MM.1S (cell line): ENCODE results near the gene PLCB1.

Experiments
- DNase-seq: peaks from one replicate; pipeline ENCODE4 v3.0.0-alpha.2; 2015
- H2AFZ ChIP-seq: fragments of 300-600 bp; sonication (generic); 2 replicates; pipeline ENCODE4 v1.6.0; 2016; ENCODE audit warnings: antibody characterized with exemption, low read length
- H3F3A ChIP-seq: fragments of 300-600 bp; sonication (generic); 2 replicates; pipeline ENCODE4 v1.6.1; 2016; ENCODE audit warnings: mild to moderate bottlenecking, antibody characterized with exemption, low read length, moderate library complexity, mixed read lengths; ENCODE audit not compliant: insufficient read depth
- H3K27ac ChIP-seq: fragments of 300-600 bp; sonication (generic); 2 replicates; pipeline ENCODE4 v1.5.1; 2016; ENCODE audit warnings: mild to moderate bottlenecking, low read length
- H3K27me3 ChIP-seq: fragments of 300-600 bp; sonication (generic); replicated peaks from 2 replicates; pipeline ENCODE4 v1.6.0; 2016; ENCODE audit warnings: low read length; ENCODE audit not compliant: insufficient read depth
- H3K36me3 ChIP-seq: fragments of 300-600 bp; sonication (generic); replicated peaks from 2 replicates; pipeline ENCODE4 v1.6.1; 2016; ENCODE audit warnings: mild to moderate bottlenecking, low read length, mixed read lengths; ENCODE audit not compliant: insufficient read depth
- H3K4me1 ChIP-seq: fragments of 300-600 bp; sonication (generic); 2 replicates; pipeline ENCODE4 v1.6.1; 2016; ENCODE audit warnings: low read length, mixed read lengths
- H3K4me2 ChIP-seq: fragments of 300-600 bp; sonication (generic); 2 replicates; pipeline ENCODE4 v1.6.0; 2016; ENCODE audit warnings: low read depth, low read length
- H3K4me3 ChIP-seq: fragments of 300-600 bp; sonication (generic); 2 replicates; pipeline ENCODE4 v1.5.1; 2016; ENCODE audit warnings: low read length, mixed read lengths
- H3K79me2 ChIP-seq: fragments of 300-600 bp; sonication (generic); 2 replicates; pipeline ENCODE4 v1.6.1; 2016; ENCODE audit warnings: mixed run types, low read length, mixed read lengths
- H3K9ac ChIP-seq: fragments of 300-600 bp; sonication (generic); 2 replicates; pipeline ENCODE4 v1.6.1; 2016; ENCODE audit warnings: low read length, mixed read lengths
- H3K9me2 ChIP-seq: fragments of 300-600 bp; sonication (generic); replicated peaks from 2 replicates; pipeline ENCODE4 v1.6.1; 2016; ENCODE audit warnings: mild to moderate bottlenecking, low read length, mixed read lengths; ENCODE audit not compliant: insufficient read depth
- H3K9me3 ChIP-seq: fragments of 300-600 bp; sonication (generic); replicated peaks from 2 replicates; pipeline ENCODE4 v1.6.1; 2016; ENCODE audit warnings: mild to moderate bottlenecking, low read length, mixed read lengths; ENCODE audit not compliant: insufficient read depth
- H4K20me1 ChIP-seq: fragments of 300-600 bp; sonication (generic); 2 replicates; pipeline ENCODE4 v1.6.1; 2016; ENCODE audit warnings: mild to moderate bottlenecking, low read length, moderate library complexity, mixed read lengths; ENCODE audit not compliant: insufficient read depth
- CTCF ChIP-seq: fragments of 300-600 bp; sonication (generic); IDR thresholded peaks from 2 replicates; pipeline ENCODE4 v1.5.1; 2016; ENCODE audit warnings: antibody characterized with exemption, low read length, mixed read lengths
- EZH2 ChIP-seq: fragments of 300-600 bp; sonication (generic); optimal IDR thresholded peaks from 2 replicates; pipeline ENCODE3; 2017; ENCODE audit warnings: low read depth, mild to moderate bottlenecking, antibody characterized with exemption, low read length, mixed read lengths
- EZH2phosphoT487 ChIP-seq: fragments of 300-600 bp; sonication (generic); IDR thresholded peaks from 2 replicates; pipeline ENCODE4 v1.6.1; 2018; ENCODE audit warnings: antibody characterized with exemption, low read length

The PLCB1 gene

GRCh38 chr20:8126841-8127378 is 5.2 kb upstream of the PLCB1 start:
- Histone ChIP-seq H3K79me2 (no peaks in the 10 kb centered on the region), H3K9me3 (no peaks in the 10 kb centered on the region), H3K4me1 (peaks cover 22% of the 10 kb centered on the region), H3K4me3 (no peak overlapping the region), H3K27me3 (0 out of 2 replicates have a peak, but pooled peaks cover 3% of the 10 kb centered on the region), H2AFZ (no peak overlapping the region), H3K27ac (no peak overlapping the region), H3K9ac (no peak overlapping the region), H3K9me2 (no peaks in the 10 kb centered on the region), H3F3A (peaks cover 5% of the 10 kb centered on the region; the same call in 1 of the 2 replicates), H3K4me2 (no peak overlapping the region), H3K36me3 (no peaks in the 10 kb centered on the region), H4K20me1 (no peaks in the 10 kb centered on the region)
- TF ChIP-seq CTCF (no peak), EZH2phosphoT487 (no peak), EZH2 (no peak)
- no peak for DNase-seq

- peak; percentile 59 for DNase-seq
- Histone ChIP-seq H4K20me1 (no peaks in the 10 kb centered on the region), H3K4me3 (no peak overlapping the region; the same call in 1 of the 2 replicates), H2AFZ (no peak overlapping the region), H3F3A (peaks cover 5% of the 10 kb centered on the region; the same call in 1 of the 2 replicates), H3K4me2 (peak overlapping the region; percentile 44), H3K27ac (no peak overlapping the region), H3K4me1 (peaks cover 22% of the 10 kb centered on the region), H3K9ac (no peak overlapping the region), H3K9me3 (no peaks in the 10 kb centered on the region), H3K36me3 (no peaks in the 10 kb centered on the region), H3K79me2 (no peaks in the 10 kb centered on the region), H3K9me2 (no peaks in the 10 kb centered on the region), H3K27me3 (0 out of 2 replicates have a peak, but pooled peaks cover 3% of the 10 kb centered on the region)
- TF ChIP-seq CTCF (no peak), EZH2phosphoT487 (no peak), EZH2 (no peak)
These were observed 4.4 kb upstream of the PLCB1 start for GRCh38 chr20:8127553-8128255.

GRCh38 chr20:8128291-8129060 is 3.6 kb upstream of the PLCB1 start:
- Histone ChIP-seq H3K4me1 (peaks cover 22% of the 10 kb centered on the region), H3K4me2 (peak overlapping the region; percentile 44), H3K27ac (no peak overlapping the region), H3K9ac (no peak overlapping the region), H3K4me3 (no peak overlapping the region; the same call in 1 of the 2 replicates), H3K27me3 (0 out of 2 replicates have a peak, but pooled peaks cover 3% of the 10 kb centered on the region), H2AFZ (no peak overlapping the region), H4K20me1 (no peaks in the 10 kb centered on the region), H3K79me2 (peaks cover 7% of the 10 kb centered on the region; the same call in 1 of the 2 replicates), H3K9me2 (no peaks in the 10 kb centered on the region), H3F3A (peaks cover 5% of the 10 kb centered on the region; the same call in 1 of the 2 replicates), H3K9me3 (no peaks in the 10 kb centered on the region), H3K36me3 (no peaks in the 10 kb centered on the region)
- TF ChIP-seq CTCF (no peak), EZH2phosphoT487 (no peak), EZH2 (no peak)
- no peak for DNase-seq
